HG02973 (cell line): ENCODE results near the gene RAB11A.

Source experiments
- ATAC-seq: cut with Tn5 transposase; IDR thresholded peaks from one replicate; pipeline ENCODE4 v1.9.1; 2021; ENCODE audit warnings: moderate library complexity; ENCODE audit not compliant: unreplicated experiment

The RAB11A gene

GRCh38 chr15:65883571-65883970 lies 14.3 kb downstream of the RAB11A start:
- no peak for ATAC-seq

GRCh38 chr15:65884511-65884910 lies 15.2 kb downstream of the RAB11A start:
- no peak for ATAC-seq

- no peak for ATAC-seq
Observed at GRCh38 chr15:65885668-65886218, 16.5 kb downstream of the RAB11A start.

- no peak for ATAC-seq
Observed at GRCh38 chr15:65887565-65887964, 18.3 kb downstream of the RAB11A start.

- no peak for ATAC-seq
Observed at GRCh38 chr15:65888981-65889380, 19.7 kb downstream of the RAB11A start.

GRCh38 chr15:65893060-65893459 lies 23.8 kb downstream of the RAB11A start:
- ATAC-seq = no peak

- no peak for ATAC-seq
Observed at GRCh38 chr15:65896236-65896635, 26.9 kb downstream of the RAB11A start.

GRCh38 chr15:65900488-65900887 lies 31.2 kb downstream of the RAB11A start:
- no peak for ATAC-seq

GRCh38 chr15:65901336-65901735 lies 32.0 kb downstream of the RAB11A start:
- ATAC-seq = no peak

GRCh38 chr15:65901836-65902235 lies 32.5 kb downstream of the RAB11A start:
- ATAC-seq = no peak

- peak; percentile 72 for ATAC-seq
Observed at GRCh38 chr15:65902373-65902772, 33.1 kb downstream of the RAB11A start.

- ATAC-seq = no peak
Observed at GRCh38 chr15:65903296-65904073, 34.2 kb downstream of the RAB11A start.

- ATAC-seq = no peak
Observed at GRCh38 chr15:65904301-65904700, 35.0 kb downstream of the RAB11A start.

GRCh38 chr15:65906396-65906795 lies 37.1 kb downstream of the RAB11A start:
- no peak for ATAC-seq

GRCh38 chr15:65907661-65908060 lies 38.4 kb downstream of the RAB11A start:
- ATAC-seq = no peak

- ATAC-seq = no peak
Observed at GRCh38 chr15:65908876-65909275, 39.6 kb downstream of the RAB11A start.

GRCh38 chr15:65909831-65910230 lies 40.5 kb downstream of the RAB11A start:
- no peak for ATAC-seq

GRCh38 chr15:65910341-65910740 lies 41.0 kb downstream of the RAB11A start:
- ATAC-seq = no peak

- no peak for ATAC-seq
Observed at GRCh38 chr15:65912235-65912634, 42.9 kb downstream of the RAB11A start.

GRCh38 chr15:65913631-65914199 lies 44.4 kb downstream of the RAB11A start:
- ATAC-seq = no peak

- ATAC-seq = no peak
Observed at GRCh38 chr15:65914386-65914785, 45.1 kb downstream of the RAB11A start.
